ENCODE data around the gene HIBADH. TPM values are rescaled to one million over a fixed set of nuclear protein-coding genes. Genes with fewer than 3 reads are reported as not detected.

The HIBADH gene
- 44.4 TPM for total RNA-seq
- long read RNA-seq, transcript HIBADH-201 (8 exons, 1,990 nt), result major isoform, 159 of 191 reads
- long read RNA-seq, partial matches to known transcripts, result 5 of 191 reads
- long read RNA-seq, other reads (novel, unspliced or antisense), result 27 of 191 reads

DNA sequence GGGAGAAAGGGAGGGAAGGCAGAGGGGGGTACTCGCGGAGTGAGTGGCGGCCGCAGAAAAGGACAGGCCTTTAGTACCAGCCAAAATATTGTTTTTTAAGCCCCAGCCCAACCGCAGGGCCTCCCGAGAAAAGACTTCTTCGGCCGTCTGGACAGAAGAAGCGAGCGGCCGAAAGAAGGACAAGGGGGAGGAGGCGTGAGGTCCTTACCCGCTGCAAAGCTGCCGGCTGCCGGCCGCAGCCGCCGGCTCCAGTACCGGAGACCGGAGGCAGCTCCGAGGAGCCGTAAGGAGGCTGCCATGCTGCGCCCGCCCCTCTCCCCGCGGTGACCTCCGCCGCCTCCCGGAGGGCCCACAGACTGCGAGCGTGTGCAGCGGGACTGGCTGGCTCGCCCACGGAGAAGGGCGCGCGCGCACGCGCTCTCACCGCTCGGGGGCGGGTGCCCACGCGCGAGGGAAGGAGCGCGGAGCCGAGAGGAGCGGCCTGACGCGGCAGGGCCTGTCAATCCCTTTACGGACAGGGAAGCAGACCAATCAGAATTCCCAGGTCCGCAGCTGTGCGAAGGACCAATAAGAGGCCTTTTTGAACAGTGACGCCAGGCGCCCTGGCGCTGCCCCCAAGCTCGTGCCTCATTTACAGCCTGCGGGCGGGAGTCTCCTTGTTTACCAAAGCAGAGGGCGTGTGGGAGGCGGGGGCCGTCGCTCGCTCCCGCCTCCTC lies at the start of gene HIBADH:
Gene HIBADH, minus strand, starts transcription at position 394 of the 716 bp plus-strand sequence. Its CDS starts 95 bp downstream, at position 299.
- peak; percentile 98 for DNase-seq (ENCODE audit: low spot score)

DNA sequence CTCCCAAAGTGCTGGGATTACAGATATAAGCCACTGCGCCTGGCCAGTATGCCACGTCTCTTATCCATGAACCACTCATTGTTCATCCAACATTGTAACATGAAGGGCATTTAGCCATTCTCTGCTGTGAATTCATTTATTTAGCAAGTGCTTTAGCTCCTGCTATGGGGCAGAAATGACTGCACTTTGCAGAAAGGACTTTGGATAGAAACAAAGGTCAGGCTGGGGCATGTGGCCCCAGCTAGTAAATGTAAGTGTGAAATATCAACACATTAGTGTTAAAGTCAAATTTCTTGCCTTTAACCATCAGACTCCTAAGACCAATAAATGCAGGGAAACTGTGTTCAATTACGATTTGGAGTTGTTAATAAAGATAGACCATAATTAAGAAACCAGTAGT lies 49.5 kb upstream of the HIBADH start:
- no peak for DNase-seq (ENCODE audit: low spot score)

DNA sequence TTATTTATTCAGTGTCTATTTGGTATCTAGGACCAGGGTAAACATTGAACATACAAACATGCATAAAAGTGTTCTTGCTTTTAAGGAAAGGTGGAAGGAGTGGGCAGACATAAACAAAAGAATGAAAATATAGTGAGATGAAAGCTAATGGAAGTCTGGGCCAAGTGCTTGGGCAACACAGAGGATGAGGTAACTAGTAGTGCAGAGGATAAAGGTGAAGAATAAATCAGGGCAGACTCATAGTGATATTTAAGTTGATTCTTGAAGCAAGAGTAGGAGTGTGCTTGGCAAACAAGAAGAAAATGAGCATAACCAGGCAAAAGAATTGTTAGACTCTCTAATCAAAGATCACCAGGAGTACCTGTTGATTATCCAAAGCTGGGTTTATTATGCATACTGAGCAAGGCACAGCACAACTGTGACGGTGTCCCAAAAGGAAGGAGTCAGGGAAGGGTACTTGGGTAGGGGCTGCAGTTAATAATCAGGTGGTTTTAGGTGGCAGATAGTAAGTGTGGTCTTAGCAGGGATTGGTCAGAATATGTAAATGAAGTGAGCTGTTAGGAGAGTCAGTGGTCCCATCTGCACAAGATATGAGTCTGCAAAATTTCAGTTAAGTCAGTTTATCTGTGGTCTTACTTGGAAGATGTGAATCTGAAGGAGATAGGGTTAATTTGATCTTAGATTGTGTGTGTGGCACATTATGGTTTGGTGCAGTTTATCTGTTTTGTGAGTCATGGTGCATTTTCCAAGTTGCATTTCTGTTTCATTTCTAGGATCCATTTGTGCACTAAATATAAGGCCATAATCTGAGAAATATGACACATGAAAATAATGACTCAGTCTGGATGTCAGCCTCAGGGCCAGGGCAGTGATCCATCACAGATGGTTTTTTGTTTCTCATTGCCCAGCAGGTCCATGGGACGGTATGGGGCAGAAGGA lies 46.7 kb upstream of the HIBADH start:
- DNase-seq (ENCODE audit: low spot score), result no peak

DNA sequence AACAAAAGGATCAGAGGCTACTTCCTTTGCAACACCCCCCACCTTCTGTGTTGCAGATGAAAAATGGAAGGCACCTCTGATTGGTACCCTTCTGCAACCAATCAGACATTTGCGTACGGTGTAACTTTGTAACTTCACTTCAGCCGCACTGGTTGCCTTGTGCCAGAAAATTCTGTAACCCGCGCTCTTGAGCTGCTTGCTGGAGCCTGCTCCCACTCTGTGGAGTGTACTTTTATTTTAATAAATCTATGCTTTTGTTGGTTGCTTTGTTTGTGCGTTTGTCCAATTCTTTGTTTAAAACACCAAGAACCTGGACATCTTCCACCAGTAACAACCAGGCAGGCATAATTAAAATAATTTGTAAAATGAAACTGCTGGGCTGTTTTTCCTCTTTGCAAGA lies 45.8 kb upstream of the HIBADH start:
- DNase-seq (ENCODE audit: low spot score), result no peak

DNA sequence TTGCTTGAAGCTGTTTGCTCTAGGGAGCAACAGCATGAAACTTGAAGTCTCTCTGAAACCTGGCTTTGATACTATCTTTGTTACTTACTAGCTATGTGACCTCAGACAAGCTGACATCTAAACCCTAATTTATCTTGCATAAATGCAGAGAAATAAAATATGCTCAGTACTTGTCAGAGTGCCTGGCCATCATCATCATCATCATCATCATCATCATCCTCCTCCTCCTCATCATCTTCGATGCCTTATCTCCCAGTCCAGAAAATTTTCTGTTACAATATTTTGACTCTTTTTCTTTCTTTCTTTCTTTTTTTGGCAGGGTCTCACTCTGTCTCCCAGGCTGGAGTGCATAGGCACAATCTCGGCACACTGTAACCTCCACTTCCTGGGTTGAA lies 42.5 kb upstream of the HIBADH start:
- no peak for DNase-seq (ENCODE audit: low spot score)

DNA sequence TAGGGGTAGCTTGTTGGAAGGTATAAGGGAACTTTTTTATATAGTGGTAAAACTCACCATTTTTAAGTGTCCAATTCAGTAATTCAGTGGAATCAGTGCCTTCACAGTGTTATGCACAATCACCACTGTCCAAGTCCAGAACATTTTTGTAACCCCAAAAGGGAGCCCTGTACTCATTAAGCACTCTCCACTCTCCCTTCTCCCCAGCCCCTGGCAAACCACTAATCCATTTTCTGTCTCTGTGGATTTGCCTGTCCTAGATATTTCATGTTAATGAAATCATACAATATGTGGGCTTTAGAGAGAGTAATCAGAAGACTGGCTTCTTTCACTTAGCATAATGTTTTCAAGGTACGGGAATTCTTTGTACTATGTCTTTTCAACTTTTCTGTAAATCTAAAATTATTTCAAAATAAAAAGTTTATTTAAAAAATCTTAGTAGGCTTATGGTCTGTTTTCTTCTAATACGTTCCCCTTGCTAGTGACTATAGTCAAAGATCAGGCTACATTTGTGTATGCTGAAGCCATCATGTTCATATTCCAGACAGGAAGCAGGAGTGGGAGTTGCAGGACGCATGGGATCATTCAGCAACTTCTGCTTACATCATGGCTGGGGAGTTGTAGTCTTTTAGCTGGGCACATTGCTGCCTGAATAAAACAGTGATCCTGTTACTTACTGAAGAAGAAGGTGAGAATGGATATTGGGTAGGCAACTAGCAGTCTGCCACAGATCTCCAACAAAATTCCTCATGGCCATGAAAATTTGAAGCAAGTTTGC lies 41.9 kb upstream of the HIBADH start:
- no peak for DNase-seq (ENCODE audit: low spot score)

DNA sequence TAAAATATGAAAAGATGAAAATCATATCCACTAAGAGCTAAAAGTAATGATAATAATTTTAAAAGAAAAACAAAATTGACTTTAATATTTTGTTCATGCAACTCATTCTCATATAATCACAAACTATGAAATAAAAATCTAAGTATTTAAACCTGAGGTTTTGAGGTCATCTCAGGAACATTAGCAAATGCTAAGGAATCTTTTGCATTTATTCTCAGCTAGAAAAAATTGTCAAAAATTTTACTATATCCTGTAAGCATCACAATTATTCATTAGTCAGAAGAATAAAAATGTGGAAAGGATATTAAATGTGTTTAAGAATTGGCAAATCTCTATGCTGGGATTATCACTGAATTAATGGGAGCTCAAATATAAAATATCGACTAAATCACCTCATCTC lies 40.5 kb upstream of the HIBADH start:
- DNase-seq (ENCODE audit: low spot score), result no peak

DNA sequence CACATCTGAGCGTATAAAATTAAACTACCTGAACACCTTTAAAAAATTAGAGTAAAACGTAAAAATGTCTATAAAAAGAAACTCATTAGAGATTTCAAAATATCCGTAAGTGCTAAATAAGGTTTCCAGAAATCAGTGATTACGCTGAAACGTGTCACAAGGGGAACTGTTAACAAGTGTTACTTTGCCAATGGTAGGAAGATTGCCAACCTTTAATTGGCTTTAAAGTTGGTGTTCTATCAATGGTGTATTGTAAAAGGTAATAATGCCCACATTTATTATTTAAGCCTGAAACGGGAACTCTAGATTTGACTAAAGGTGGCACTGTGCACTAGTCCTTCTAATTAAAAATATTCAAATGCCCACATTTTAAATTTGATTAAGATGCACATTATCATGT lies 37.8 kb upstream of the HIBADH start:
- no peak for DNase-seq (ENCODE audit: low spot score)

DNA sequence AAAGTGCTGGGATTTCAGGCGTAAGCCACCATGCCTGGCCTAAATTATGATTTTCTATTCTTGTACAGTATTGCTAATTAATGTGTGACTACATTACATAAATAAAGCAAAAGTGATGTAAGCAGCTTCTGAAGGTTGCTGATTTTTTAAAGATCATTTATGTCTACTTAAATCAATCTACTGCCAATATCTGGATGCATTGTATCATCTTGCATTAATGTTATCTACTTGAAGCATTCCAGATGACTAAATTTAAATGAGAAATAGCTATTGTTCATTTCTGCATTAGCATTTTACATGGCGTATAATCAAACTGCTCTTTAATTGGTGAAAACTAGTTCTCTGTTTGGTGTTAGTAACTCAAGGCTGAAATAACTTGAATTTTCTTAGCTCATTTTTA lies 37.1 kb upstream of the HIBADH start:
- no peak for DNase-seq (ENCODE audit: low spot score)

DNA sequence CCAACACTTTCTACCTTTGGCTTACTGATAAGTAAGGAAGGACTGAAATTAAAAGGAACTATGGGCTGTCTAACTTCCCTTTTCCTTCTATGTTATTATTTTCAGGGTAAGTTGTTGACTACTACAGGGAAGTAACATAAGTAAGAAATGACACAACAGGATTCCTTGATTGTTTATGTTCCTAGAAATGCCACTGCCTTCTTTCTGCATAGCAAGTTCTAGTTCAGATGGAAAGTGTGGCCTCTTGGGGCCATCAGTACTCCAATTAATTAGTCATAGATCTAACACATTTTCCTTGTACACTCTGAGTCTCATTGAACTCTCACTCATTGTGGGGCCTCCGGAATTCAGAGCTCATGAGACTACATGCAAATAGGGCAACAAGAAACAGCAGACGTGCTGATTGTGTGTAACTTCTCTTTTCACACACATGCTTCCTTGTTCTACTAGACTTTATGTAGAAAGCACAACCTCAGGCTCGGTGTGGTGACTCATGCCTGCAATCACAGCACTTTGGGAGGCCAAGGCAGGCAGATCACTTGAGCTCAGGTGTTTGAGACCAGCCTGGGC lies 35.3 kb upstream of the HIBADH start:
- no peak for DNase-seq (ENCODE audit: low spot score)

DNA sequence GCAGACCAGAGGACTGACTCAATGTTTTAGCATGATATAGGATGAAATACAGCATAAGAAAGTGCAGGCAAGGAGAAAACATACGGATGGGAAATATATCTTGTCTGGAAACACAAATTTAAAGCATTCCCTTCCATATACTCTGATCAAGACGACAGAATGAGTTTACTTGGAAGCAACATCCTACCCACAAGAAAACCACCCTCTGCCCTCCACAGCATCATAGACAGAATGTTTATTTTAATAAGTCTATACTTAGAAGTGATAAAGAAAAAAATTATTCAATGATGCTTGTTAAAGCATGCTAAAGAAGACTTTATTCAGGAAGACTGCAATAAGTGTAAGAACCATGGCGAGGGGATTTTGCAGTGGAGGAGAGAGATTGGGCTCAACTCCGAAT lies 32.4 kb upstream of the HIBADH start:
- DNase-seq (ENCODE audit: low spot score), result no peak

DNA sequence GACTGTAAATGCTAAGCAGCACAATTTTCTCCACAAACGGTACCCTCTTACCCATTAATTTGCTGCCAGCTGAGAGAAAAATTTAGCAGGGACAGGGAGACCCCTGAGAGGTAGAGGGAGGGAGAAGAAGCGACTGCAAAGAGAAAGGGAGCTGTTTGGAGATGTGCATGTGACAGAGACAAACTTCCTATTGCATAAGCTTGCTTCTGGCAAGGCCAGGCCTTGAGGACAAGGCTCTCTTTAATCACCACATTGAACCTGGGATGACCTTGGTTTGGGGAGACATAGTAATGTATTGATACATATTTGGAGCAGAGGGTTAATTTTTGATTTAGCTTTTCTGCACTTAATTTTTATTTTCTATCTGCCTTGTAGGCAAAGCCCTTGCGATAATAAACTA lies 31.1 kb upstream of the HIBADH start:
- DNase-seq (ENCODE audit: low spot score), result no peak

DNA sequence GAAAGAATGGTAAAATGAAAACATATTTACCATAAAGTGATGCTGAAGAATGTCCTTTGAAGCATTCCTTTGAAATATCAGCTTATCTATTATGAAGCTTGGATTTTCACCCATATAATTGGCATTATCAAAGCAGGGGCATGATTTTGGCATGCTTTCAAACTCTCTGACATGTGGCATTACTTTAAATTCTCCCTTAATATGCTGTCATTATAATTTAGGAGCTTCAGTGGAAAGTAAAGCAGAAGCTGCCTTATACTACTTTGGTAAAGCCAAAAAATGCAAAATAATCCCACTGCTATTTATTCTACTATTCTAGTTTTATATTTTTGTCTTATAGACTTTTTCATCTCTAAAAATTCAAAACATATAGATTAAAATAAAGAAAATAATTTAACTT lies 28.0 kb upstream of the HIBADH start:
- no peak for DNase-seq (ENCODE audit: low spot score)

DNA sequence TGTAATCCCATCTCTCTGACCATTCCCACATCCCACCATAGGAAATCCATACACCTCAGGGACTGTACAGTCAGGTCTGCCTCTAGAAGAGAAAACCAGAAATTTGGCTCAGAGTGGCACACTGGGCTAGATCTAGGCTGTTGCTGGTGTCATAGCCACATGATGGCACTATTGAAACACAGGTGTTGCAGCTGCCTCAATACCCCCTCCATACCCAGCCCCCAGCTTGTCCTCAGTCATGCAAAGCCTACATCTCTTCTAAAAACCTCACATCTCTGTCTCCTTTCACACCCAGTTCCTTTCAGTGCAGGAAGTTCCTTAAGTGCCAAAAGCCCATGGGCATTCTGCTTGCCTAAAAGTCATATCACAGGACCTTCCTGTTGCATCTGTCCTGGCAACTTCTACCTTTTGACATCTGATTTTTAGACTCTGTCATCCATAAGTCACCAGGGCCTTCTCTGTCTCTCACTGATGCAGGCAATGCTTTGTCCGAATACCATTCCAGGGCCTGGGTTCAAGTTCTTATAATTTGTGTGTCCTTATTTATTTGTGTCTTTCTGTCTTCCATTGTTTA lies 27.0 kb upstream of the HIBADH start:
- DNase-seq (ENCODE audit: low spot score), result no peak

DNA sequence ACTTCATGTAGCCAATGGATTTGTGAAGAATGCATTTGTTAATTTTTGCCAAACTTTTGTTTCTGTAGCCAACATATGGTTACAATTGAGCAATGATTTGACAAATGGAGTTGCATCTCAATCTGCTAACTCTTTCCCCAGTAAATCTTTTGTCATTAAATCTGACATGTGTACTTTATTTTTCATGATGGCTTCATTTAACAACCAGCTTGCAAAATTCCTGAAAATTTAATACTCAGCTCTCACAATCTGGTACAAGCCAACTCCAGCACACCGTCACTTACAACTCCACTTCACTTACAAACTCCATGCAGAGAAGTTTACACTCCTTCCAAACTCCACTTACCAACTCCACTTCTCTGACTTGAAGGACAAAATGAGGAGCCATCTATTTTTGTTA lies 26.5 kb upstream of the HIBADH start:
- no peak for DNase-seq (ENCODE audit: low spot score)

DNA sequence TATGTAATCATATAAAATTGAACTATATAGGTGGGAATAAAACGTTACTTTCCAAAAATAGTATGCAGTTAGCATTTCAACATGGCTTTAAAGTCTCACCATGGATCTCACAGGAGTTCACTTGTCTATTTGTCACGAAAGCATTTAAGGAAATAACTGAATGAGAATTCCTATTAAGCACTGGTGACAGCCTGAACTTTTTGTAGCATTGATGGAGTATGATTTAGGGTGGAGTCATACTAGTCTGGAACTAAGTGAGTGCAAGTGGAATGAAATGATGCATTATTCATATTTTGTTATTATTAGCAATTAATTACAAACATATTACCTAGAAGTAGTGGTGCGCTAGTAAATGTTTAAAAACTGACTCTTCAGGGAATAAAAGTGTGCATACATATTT lies 26.0 kb upstream of the HIBADH start:
- no peak for DNase-seq (ENCODE audit: low spot score)

DNA sequence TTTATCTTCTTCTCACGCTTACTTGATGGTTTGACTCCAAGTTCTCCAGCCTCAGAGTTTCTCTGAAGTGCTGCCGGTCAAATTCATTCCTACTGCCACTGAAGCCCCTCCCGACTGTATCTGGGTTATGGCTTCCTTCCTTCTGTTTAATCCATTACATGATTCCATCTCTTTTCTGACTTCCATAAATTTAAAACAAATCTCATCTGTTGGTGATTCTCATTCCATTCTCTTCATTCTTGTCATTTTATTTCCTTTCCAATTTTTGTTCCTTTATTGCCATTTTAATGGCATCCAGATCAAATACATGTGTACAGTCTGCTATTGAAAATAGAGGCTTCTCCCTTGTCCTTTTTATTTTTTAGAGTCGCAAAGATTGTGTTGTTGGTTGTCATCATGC lies 25.4 kb upstream of the HIBADH start:
- no peak for DNase-seq (ENCODE audit: low spot score)

DNA sequence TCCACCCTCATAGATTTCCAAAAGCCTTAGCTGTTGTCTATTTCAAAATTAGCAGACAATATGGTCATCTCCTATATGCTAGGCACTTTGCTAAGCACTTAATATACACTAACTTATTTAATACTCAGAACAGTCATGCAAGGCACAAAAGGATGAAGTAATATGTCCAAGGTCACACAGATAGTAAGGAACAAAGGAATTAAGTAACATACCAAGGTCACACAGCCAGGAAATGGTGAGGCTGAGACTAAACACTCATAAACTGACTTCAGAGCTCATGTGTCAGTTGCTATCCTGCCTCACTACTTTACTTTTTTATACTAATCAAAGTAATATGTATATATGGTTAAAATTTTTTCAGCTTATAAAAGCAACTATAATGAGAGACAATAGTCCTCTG lies 23.6 kb upstream of the HIBADH start:
- no peak for DNase-seq (ENCODE audit: low spot score)

DNA sequence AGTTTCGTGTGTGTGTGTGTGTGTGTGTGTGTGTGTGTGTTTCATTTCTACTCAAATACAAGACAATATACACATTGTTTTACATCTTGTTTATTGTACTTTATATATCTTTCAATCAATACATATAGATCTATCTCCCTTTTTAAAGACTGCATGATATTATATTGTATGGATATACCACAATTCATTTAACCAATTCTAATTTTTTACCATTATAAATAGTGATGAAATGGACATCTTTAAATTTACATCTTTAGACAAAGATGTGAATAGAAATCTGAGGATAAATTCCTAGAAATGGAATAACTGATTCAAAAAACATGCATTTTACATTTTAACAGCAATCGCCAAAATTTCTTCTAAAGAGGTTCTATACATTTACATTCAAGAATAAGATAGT lies 23.2 kb upstream of the HIBADH start:
- no peak for DNase-seq (ENCODE audit: low spot score)

DNA sequence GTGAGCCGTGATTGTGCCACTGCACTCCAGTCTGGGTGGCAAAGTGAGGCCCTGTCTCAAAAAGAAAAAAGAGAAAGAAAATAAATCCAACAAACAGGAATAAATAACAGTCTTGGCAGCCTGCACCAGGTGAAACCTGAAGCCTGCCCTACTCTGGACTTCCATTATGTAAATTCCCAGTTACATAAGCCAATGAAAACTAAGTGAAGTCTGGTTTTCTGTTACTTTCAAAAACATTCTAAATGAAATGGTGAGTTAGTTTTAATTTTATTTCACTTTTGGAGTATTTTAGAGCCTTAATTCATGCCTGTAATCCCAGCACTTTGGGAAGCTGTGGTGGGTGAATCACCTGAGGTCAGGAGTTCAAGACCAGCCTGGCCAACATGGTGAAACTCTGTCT lies 22.5 kb upstream of the HIBADH start:
- DNase-seq (ENCODE audit: low spot score), result no peak

DNA sequence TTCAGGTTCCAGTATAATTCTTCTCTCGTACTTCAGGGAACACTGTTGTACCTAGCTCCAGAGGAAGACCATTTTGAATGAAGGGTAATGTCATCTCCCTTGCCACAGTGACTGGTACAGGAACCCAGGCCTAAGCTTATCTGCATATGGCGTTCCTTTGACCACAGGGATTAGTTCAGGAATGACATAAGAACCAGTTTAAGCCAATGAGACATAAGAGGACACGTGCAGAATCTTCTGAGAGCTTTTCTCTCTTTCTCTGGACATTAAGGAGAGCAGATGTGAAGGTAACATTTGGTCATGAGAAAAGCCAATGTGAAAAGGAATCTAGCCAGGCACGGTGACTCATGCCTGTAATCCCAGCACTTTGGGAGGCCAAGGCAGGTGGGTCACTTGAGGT lies 21.8 kb upstream of the HIBADH start:
- no peak for DNase-seq (ENCODE audit: low spot score)
